Keratinocyte (primary cell): ENCODE measurements around the gene EPAS1. TPM values are rescaled to one million over a fixed set of nuclear protein-coding genes. Genes with fewer than 3 reads are reported as not detected.
A peak's percentile ranks its signal among the peaks of the same experiment; 100 is the strongest.

ENCODE experiments used
- DNase-seq: peaks from one replicate; pipeline ENCODE4 v3.0.0-alpha.2; 2011; ENCODE audit warnings: low read depth, missing footprints, low spot score
- FAIRE-seq: peaks from 2 replicates; lab custom pipeline; 2011; peaks lifted over from hg19 to GRCh38; lab: Jason Lieb, UNC
- H2AFZ ChIP-seq: 2 replicates; pipeline ENCODE4 v1.6.0; 2012; ENCODE audit warnings: low read length, control low read depth, inconsistent platforms; ENCODE audit not compliant: control insufficient read depth
- H3K27ac ChIP-seq: 2 replicates; pipeline ENCODE4 v1.5.1; 2011; ENCODE audit warnings: low read length; ENCODE audit not compliant: control insufficient read depth, insufficient read depth
- H3K27me3 ChIP-seq: 3 replicates; pipeline ENCODE4 v1.6.0; 2011; ENCODE audit warnings: low read length; ENCODE audit not compliant: control insufficient read depth, insufficient read depth; ENCODE audit errors: extremely low read depth
- H3K36me3 ChIP-seq, 2 experiments: 2 replicates in 1 of 2; 3 replicates in 1 of 2; pipeline ENCODE4 v1.5.1; 2011; ENCODE audit warnings: low read length in 2 of 2, mild to moderate bottlenecking in 1 of 2; ENCODE audit not compliant: control insufficient read depth in 2 of 2, insufficient read depth in 2 of 2; ENCODE audit errors: extremely low read depth in 1 of 2
- H3K4me1 ChIP-seq: 3 replicates; pipeline ENCODE4 v1.5.1; 2011; ENCODE audit warnings: low read length; ENCODE audit not compliant: control insufficient read depth, insufficient read depth; ENCODE audit errors: extremely low read depth
- H3K4me2 ChIP-seq: 3 replicates; pipeline ENCODE4 v1.6.0; 2011; ENCODE audit warnings: low read depth, low read length; ENCODE audit not compliant: control insufficient read depth, insufficient read depth; ENCODE audit errors: extremely low read depth
- H3K4me3 ChIP-seq, 3 experiments: fragments of 200-600 bp in 1 of 3; sonication (generic) in 1 of 3; 2 replicates in 2 of 3; 3 replicates in 1 of 3; pipeline ENCODE4 v1.5.1; 2011 to 2016; ENCODE audit warnings: low read length in 3 of 3, mild to moderate bottlenecking in 3 of 3, control low read depth in 2 of 3, inconsistent platforms in 1 of 3, low read depth in 1 of 3, mixed read lengths in 1 of 3, mixed run types in 1 of 3, moderate library complexity in 1 of 3; ENCODE audit not compliant: control insufficient read depth in 2 of 3, insufficient read depth in 2 of 3; ENCODE audit errors: extremely low read depth in 1 of 3
- H3K79me2 ChIP-seq: 2 replicates; pipeline ENCODE4 v1.6.0; 2012; ENCODE audit warnings: low read length; ENCODE audit not compliant: control insufficient read depth, insufficient read depth
- H3K9ac ChIP-seq: 3 replicates; pipeline ENCODE4 v1.6.0; 2011; ENCODE audit warnings: low read length; ENCODE audit not compliant: control insufficient read depth, insufficient read depth; ENCODE audit errors: extremely low read depth
- H3K9me1 ChIP-seq: 3 replicates; pipeline ENCODE4 v1.6.0; 2011; ENCODE audit warnings: low read length; ENCODE audit not compliant: control insufficient read depth, insufficient read depth; ENCODE audit errors: extremely low read depth
- H3K9me3 ChIP-seq: 2 replicates; pipeline ENCODE4 v1.5.1; 2012; ENCODE audit warnings: low read depth, low read length; ENCODE audit not compliant: control insufficient read depth
- H4K20me1 ChIP-seq: 3 replicates; pipeline ENCODE4 v1.6.0; 2011; ENCODE audit warnings: low read length; ENCODE audit not compliant: control insufficient read depth, insufficient read depth; ENCODE audit errors: extremely low read depth
- EZH2 ChIP-seq: IDR thresholded peaks from one replicate; pipeline ENCODE4 v1.6.1; 2012; ENCODE audit warnings: inconsistent platforms, mild to moderate bottlenecking, low read length, moderate library complexity
- dilution Hi-C: fragments of 300-500 bp; cut with MboI; formaldehyde crosslinking; loops from one replicate; pipeline ENCODE4 v1.7.0; 2020; ENCODE audit warnings: low sequenced_read_pairs; ENCODE audit not compliant: extremely low pct_ligation_motif_present
- polyA plus RNA-seq, 5 experiments: library from polyadenylated mRNA; depleted of rRNA in 3 of 5; stranded (reverse) in 3 of 5; stranded (forward) in 1 of 5; unstranded in 1 of 5; fragments of >200 nt; gene quantifications; 1 replicate in 1 of 5; 2 replicates in 3 of 5; 3 replicates in 1 of 5; pipeline versions ENCODE4 v1.2.1 to v1.2.3, GENCODE V29; 2011 to 2012; ENCODE audit warnings: missing spikeins in 2 of 5, low read depth in 1 of 5, low replicate concordance in 1 of 5
- TF ChIP-seq, protein P1 (sequence below), 3 experiments: IDR thresholded peaks in 1 of 3; conservative IDR thresholded peaks in 1 of 3; optimal IDR thresholded peaks in 1 of 3; 2 replicates in 2 of 3; 3 replicates in 1 of 3; pipeline versions ENCODE3 to v1.5.1; 2011; ENCODE audit warnings: low read length in 3 of 3, mild to moderate bottlenecking in 3 of 3, moderate library complexity in 2 of 3, control low read depth in 1 of 3, inconsistent platforms in 1 of 3; ENCODE audit not compliant: insufficient read depth in 2 of 3; ENCODE audit errors: extremely low read depth in 1 of 3

EPAS1 gene
- polyA plus RNA-seq, 1 donor (not counting 4 experiments of a cell fraction or from before 2014, with no cell fraction given) = 96.7 TPM

DNA sequence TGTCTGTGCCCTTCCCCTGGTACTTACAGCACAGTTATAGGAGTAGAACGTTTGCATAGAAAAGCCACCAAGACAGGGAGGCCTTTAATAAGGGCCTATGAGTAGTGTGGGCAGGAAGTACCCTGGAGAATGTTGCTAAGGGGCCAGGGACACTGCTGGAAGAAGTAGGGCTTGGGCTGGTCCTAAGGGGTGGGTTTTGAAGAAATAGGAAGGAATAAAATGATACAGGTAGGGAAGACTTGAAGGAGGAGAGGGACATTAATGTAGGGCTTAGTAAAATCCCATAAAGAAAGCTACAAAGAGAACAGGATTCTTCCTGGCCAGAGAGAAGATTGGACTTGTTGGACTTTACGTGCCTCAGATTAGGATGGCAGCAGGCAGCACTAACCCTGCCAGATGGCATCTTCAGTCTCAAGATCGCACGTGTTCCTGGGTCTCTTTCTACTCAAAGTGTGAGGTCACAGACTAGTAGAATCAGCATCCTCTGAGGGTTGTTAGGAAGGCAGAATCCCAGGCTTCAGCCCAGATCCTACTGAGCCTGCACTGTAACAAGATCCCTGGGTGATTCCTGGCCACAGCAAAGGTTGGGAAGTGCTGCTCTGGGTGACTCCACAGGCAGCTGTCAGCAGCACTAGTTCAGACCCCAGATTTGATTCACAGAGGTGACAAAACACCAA lies 39.2 kb downstream of the EPAS1 start:
- Histone ChIP-seq H3K9me1 (no peaks in the 10 kb centered on the region), H3K36me3 (peaks cover 0 to 2% of the 10 kb centered on the region in 2 experiments), H3K27ac (peak overlapping the region; percentile 92), H3K9ac (no peak overlapping the region), H2AFZ (no peak overlapping the region), H3K27me3 (no peaks in the 10 kb centered on the region), H3K4me1 (peaks cover 70% of the 10 kb centered on the region), H3K9me3 (no peaks in the 10 kb centered on the region), H4K20me1 (no peaks in the 10 kb centered on the region), H3K79me2 (peaks cover 67% of the 10 kb centered on the region), H3K4me2 (peak overlapping the region; percentile 50), H3K4me3 (no peak overlapping the region)
- no peak for DNase-seq
- dilution Hi-C loops = no loop called here
- no peak for FAIRE-seq
- TF ChIP-seq, protein P1, sequence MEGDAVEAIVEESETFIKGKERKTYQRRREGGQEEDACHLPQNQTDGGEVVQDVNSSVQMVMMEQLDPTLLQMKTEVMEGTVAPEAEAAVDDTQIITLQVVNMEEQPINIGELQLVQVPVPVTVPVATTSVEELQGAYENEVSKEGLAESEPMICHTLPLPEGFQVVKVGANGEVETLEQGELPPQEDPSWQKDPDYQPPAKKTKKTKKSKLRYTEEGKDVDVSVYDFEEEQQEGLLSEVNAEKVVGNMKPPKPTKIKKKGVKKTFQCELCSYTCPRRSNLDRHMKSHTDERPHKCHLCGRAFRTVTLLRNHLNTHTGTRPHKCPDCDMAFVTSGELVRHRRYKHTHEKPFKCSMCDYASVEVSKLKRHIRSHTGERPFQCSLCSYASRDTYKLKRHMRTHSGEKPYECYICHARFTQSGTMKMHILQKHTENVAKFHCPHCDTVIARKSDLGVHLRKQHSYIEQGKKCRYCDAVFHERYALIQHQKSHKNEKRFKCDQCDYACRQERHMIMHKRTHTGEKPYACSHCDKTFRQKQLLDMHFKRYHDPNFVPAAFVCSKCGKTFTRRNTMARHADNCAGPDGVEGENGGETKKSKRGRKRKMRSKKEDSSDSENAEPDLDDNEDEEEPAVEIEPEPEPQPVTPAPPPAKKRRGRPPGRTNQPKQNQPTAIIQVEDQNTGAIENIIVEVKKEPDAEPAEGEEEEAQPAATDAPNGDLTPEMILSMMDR (optimal IDR thresholded peaks at IDR 0.05 in 1 of 3, IDR thresholded peaks at IDR 0.05 in 1 of 3, conservative IDR thresholded peaks at IDR 0.05 in 1 of 3; ENCODE audit: extremely low read depth in 1 of 3, insufficient read depth in 2 of 3, low read length in 3 of 3) = no peak

- peaks cover 0 to 2% of the 10 kb centered on the region in 2 experiments for H3K36me3 ChIP-seq
- H2AFZ ChIP-seq = no peak overlapping the region
- peak overlapping the region; percentile 42 for H3K9ac ChIP-seq
- no peak for FAIRE-seq
- no peak overlapping the region for H3K4me3 ChIP-seq
- H3K27me3 ChIP-seq = no peaks in the 10 kb centered on the region
- H3K79me2 ChIP-seq = peaks cover 76% of the 10 kb centered on the region
- H3K9me1 ChIP-seq = no peaks in the 10 kb centered on the region
- no peak for TF ChIP-seq EZH2
- TF ChIP-seq, protein P1 (optimal IDR thresholded peaks at IDR 0.05 in 1 of 3, IDR thresholded peaks at IDR 0.05 in 1 of 3, conservative IDR thresholded peaks at IDR 0.05 in 1 of 3; ENCODE audit: extremely low read depth in 1 of 3, insufficient read depth in 2 of 3, low read length in 3 of 3) = peak in 2 of 3 experiments; percentile 10 to 16
- peak overlapping the region; percentile 50 for H3K4me2 ChIP-seq
- H3K9me3 ChIP-seq = no peaks in the 10 kb centered on the region
- no peaks in the 10 kb centered on the region for H4K20me1 ChIP-seq
- peaks cover 60% of the 10 kb centered on the region for H3K4me1 ChIP-seq
- DNase-seq = no peak
- H3K27ac ChIP-seq = peak overlapping the region; percentile 17
- dilution Hi-C loops = no loop called here
These were observed 40.2 kb downstream of the EPAS1 start for GRCh38 chr2:46337208-46337994.
